H9 (cell line): ENCODE results near the gene PIP5K1C. TPM values are rescaled to one million over a fixed set of nuclear protein-coding genes. Genes with fewer than 3 reads are reported as not detected.

Experiments used
- DNase-seq: peaks from one replicate; pipeline ENCODE4 v3.0.0-alpha.2; 2017
- H2AFZ ChIP-seq: one replicate; pipeline ENCODE4 v1.6.1; 2013; ENCODE audit warnings: mild to moderate bottlenecking, low read length, control low read depth, moderate library complexity
- H2AK5ac ChIP-seq: 2 replicates; pipeline ENCODE4 v1.6.1; 2013; ENCODE audit warnings: low read length, control low read depth, mixed read lengths; ENCODE audit not compliant: insufficient read length
- H2BK120ac ChIP-seq: one replicate; pipeline ENCODE4 v1.6.1; 2013; ENCODE audit warnings: low read depth, mild to moderate bottlenecking, low read length, control low read depth, inconsistent platforms; ENCODE audit not compliant: poor library complexity, severe bottlenecking
- H2BK12ac ChIP-seq: 2 replicates; pipeline ENCODE4 v1.6.1; 2013; ENCODE audit warnings: low read length, control low read depth, mixed read lengths, low read depth; ENCODE audit not compliant: insufficient read length
- H2BK15ac ChIP-seq: 2 replicates; pipeline ENCODE4 v1.6.1; 2013; ENCODE audit warnings: low read depth, low read length, control low read depth
- H2BK20ac ChIP-seq: one replicate; pipeline ENCODE4 v1.6.1; 2013; ENCODE audit warnings: low read depth, mild to moderate bottlenecking, low read length, control low read depth, inconsistent platforms; ENCODE audit not compliant: poor library complexity, severe bottlenecking
- H2BK5ac ChIP-seq: 2 replicates; pipeline ENCODE4 v1.6.1; 2013; ENCODE audit warnings: low read length, control low read depth, mixed read lengths; ENCODE audit not compliant: insufficient read length
- H3K14ac ChIP-seq: 2 replicates; pipeline ENCODE4 v1.6.1; 2013; ENCODE audit warnings: low read length, control low read depth; ENCODE audit not compliant: insufficient read depth
- H3K18ac ChIP-seq: 2 replicates; pipeline ENCODE4 v1.6.1; 2013; ENCODE audit warnings: low read depth, mild to moderate bottlenecking, mixed read lengths, low read length, control low read depth; ENCODE audit not compliant: insufficient read length
- H3K23ac ChIP-seq: 2 replicates; pipeline ENCODE4 v1.6.1; 2013; ENCODE audit warnings: low read length, control low read depth, mixed read lengths, low read depth; ENCODE audit not compliant: insufficient read length
- H3K23me2 ChIP-seq: 2 replicates; pipeline ENCODE4 v1.6.1; 2013; ENCODE audit warnings: low read depth, mild to moderate bottlenecking, mixed read lengths, low read length, control low read depth; ENCODE audit not compliant: insufficient read length, poor library complexity, severe bottlenecking
- H3K27ac ChIP-seq: 2 replicates; pipeline ENCODE4 v1.5.1; 2013; ENCODE audit warnings: low read length, control low read depth, mixed read lengths, low read depth; ENCODE audit not compliant: insufficient read length
- H3K27me3 ChIP-seq: 2 replicates; pipeline ENCODE4 v1.6.1; 2013; ENCODE audit warnings: low read length, control low read depth, inconsistent platforms; ENCODE audit not compliant: insufficient read depth
- H3K4ac ChIP-seq: 2 replicates; pipeline ENCODE4 v1.6.1; 2013; ENCODE audit warnings: low read depth, mild to moderate bottlenecking, control low read depth, inconsistent platforms, low read length, moderate library complexity
- H3K4me1 ChIP-seq: 2 replicates; pipeline ENCODE4 v1.6.1; 2013; ENCODE audit warnings: low read length, control low read depth, inconsistent platforms; ENCODE audit not compliant: insufficient read depth
- H3K4me2 ChIP-seq: 2 replicates; pipeline ENCODE4 v1.6.1; 2013; ENCODE audit warnings: low read length, control low read depth, mixed read lengths; ENCODE audit not compliant: insufficient read length, insufficient read depth
- H3K56ac ChIP-seq: 2 replicates; pipeline ENCODE4 v1.6.1; 2013; ENCODE audit warnings: low read depth, mild to moderate bottlenecking, mixed read lengths, low read length, control low read depth; ENCODE audit not compliant: insufficient read length
- H3K79me1 ChIP-seq: 2 replicates; pipeline ENCODE4 v1.6.1; 2013; ENCODE audit warnings: low read depth, mild to moderate bottlenecking, moderate library complexity, low read length, control low read depth, inconsistent platforms; ENCODE audit not compliant: insufficient read depth, poor library complexity, severe bottlenecking
- H3K79me2 ChIP-seq: 2 replicates; pipeline ENCODE4 v1.6.1; 2013; ENCODE audit warnings: low read length, control low read depth, inconsistent platforms; ENCODE audit not compliant: insufficient read depth
- H3K9ac ChIP-seq: 2 replicates; pipeline ENCODE4 v1.6.1; 2013; ENCODE audit warnings: low read length, control low read depth, mixed read lengths; ENCODE audit not compliant: insufficient read length; ENCODE audit errors: extremely low read depth
- H3K9me3 ChIP-seq: one replicate; pipeline ENCODE4 v1.6.1; 2013; ENCODE audit warnings: low read depth, low read length, inconsistent platforms; ENCODE audit not compliant: control insufficient read depth
- H3T11ph ChIP-seq: one replicate; pipeline ENCODE4 v1.6.1; 2013; ENCODE audit warnings: mild to moderate bottlenecking, low read length, control low read depth, inconsistent platforms
- H4K20me1 ChIP-seq: one replicate; pipeline ENCODE4 v1.6.1; 2013; ENCODE audit not compliant: control insufficient read depth, insufficient read length, insufficient read depth
- H4K5ac ChIP-seq: 2 replicates; pipeline ENCODE4 v1.6.1; 2013; ENCODE audit warnings: low read depth, mild to moderate bottlenecking, mixed read lengths, low read length, control low read depth; ENCODE audit not compliant: insufficient read length
- H4K8ac ChIP-seq: replicated peaks from 2 replicates; pipeline ENCODE4 v1.6.1; 2013; ENCODE audit warnings: low read length, control low read depth, mixed read lengths, low read depth; ENCODE audit not compliant: insufficient read length
- H4K91ac ChIP-seq: 2 replicates; pipeline ENCODE4 v1.6.1; 2013; ENCODE audit warnings: low read depth, mild to moderate bottlenecking, moderate library complexity, mixed read lengths, low read length, control low read depth; ENCODE audit not compliant: insufficient read length
- H3K27ac Mint-ChIP-seq, 3 experiments: 2 replicates in 2 of 3; 3 replicates in 1 of 3; pipeline ENCODE4 v1.8.0; 2020 to 2021; ENCODE audit warnings: mixed read lengths in 3 of 3, mild to moderate bottlenecking in 1 of 3, moderate library complexity in 1 of 3
- H3K27me3 Mint-ChIP-seq: 2 replicates; pipeline ENCODE4 v1.8.0; 2021; ENCODE audit warnings: low read depth, mild to moderate bottlenecking, moderate library complexity, mixed read lengths
- H3K36me3 Mint-ChIP-seq, 3 experiments: 2 replicates in 2 of 3; 3 replicates in 1 of 3; pipeline ENCODE4 v1.8.0; 2020 to 2021; ENCODE audit warnings: low read depth in 3 of 3, mixed read lengths in 3 of 3; ENCODE audit not compliant: insufficient read depth in 1 of 3
- H3K4me1 Mint-ChIP-seq, 2 experiments: 2 replicates each; pipeline ENCODE4 v1.8.0; 2020; ENCODE audit warnings: mixed read lengths in 2 of 2
- H3K4me3 Mint-ChIP-seq, 2 experiments: 2 replicates in 1 of 2; 3 replicates in 1 of 2; pipeline ENCODE4 v1.8.0; 2020 to 2021; ENCODE audit warnings: mild to moderate bottlenecking in 2 of 2, mixed read lengths in 2 of 2, moderate library complexity in 1 of 2
- H3K9me3 Mint-ChIP-seq, 2 experiments: 2 replicates in 1 of 2; 3 replicates in 1 of 2; pipeline ENCODE4 v1.8.0; 2020; ENCODE audit warnings: mild to moderate bottlenecking in 2 of 2, mixed read lengths in 2 of 2, moderate library complexity in 1 of 2
- WGBS: extraction: QIAGEN DNeasy Blood & Tissue Kit; methylation state at CpG from one replicate; pipeline ENCODE4 v1.1.7; 2013; ENCODE audit warnings: missing lambda C conversion rate, low lambda C conversion rate, mixed read lengths; ENCODE audit not compliant: insufficient read length; ENCODE audit errors: extremely low coverage; 5-methylcytosine and 5-hydroxymethylcytosine counted together
- total RNA-seq: library from RNA; stranded (reverse); gene quantifications from 2 replicates; pipeline ENCODE4 v1.2.1, GENCODE V29; 2021
- TF ChIP-seq, protein P1 (sequence below): fragments of 200-600 bp; sonication (generic); conservative IDR thresholded peaks from 3 replicates; pipeline ENCODE4 v1.8.0; 2021; ENCODE audit warnings: antibody characterized with exemption, mild to moderate bottlenecking

The PIP5K1C gene
- total RNA-seq, 1 experiment from 2014 or later, result 41.7 TPM

- no peak overlapping the region for H2BK120ac ChIP-seq
Measured at GRCh38 chr19:3604227-3604986, 95.9 kb downstream of the PIP5K1C start.

More at GRCh38 chr19:3604227-3604986, 95.9 kb downstream of the PIP5K1C start:
- H3K9me3 Mint-ChIP-seq, result peaks cover 0 to 4% of the 10 kb centered on the region in 2 experiments; a peak in 1 of 5 replicates
- Histone ChIP-seq H4K20me1 (no peaks in the 10 kb centered on the region), H3K9ac (no peak overlapping the region), H3K79me2 (no peaks in the 10 kb centered on the region), H3T11ph (no peak overlapping the region), H3K27ac (no peak overlapping the region), H3K9me3 (no peaks in the 10 kb centered on the region), H4K5ac (no peak overlapping the region), H3K14ac (no peak overlapping the region; the same call in 1 of the 2 replicates), H3K4me2 (no peak overlapping the region), H2BK20ac (no peak overlapping the region), H2BK5ac (no peak overlapping the region), H2AK5ac (no peak overlapping the region), H2BK12ac (no peak overlapping the region), H3K4me1 (no peaks in the 10 kb centered on the region; the same call in 1 of the 2 replicates), H2AFZ (no peak overlapping the region), H3K4ac (no peak overlapping the region), H3K18ac (no peak overlapping the region), H4K91ac (no peak overlapping the region), H2BK15ac (no peak overlapping the region), H3K27me3 (peaks cover 5% of the 10 kb centered on the region; the same call in 1 of the 2 replicates), H4K8ac (no peak overlapping the region), H3K23ac (no peak overlapping the region), H3K79me1 (no peaks in the 10 kb centered on the region), H3K56ac (no peak overlapping the region), H3K23me2 (peaks cover 2% of the 10 kb centered on the region)
- no peak for DNase-seq
- H3K27me3 Mint-ChIP-seq, result peaks cover 4% of the 10 kb centered on the region
- H3K27ac Mint-ChIP-seq, result no peak overlapping the region
- no CpG with 5 or more reads among the region's 27 CpGs for WGBS
- TF ChIP-seq, protein P1, sequence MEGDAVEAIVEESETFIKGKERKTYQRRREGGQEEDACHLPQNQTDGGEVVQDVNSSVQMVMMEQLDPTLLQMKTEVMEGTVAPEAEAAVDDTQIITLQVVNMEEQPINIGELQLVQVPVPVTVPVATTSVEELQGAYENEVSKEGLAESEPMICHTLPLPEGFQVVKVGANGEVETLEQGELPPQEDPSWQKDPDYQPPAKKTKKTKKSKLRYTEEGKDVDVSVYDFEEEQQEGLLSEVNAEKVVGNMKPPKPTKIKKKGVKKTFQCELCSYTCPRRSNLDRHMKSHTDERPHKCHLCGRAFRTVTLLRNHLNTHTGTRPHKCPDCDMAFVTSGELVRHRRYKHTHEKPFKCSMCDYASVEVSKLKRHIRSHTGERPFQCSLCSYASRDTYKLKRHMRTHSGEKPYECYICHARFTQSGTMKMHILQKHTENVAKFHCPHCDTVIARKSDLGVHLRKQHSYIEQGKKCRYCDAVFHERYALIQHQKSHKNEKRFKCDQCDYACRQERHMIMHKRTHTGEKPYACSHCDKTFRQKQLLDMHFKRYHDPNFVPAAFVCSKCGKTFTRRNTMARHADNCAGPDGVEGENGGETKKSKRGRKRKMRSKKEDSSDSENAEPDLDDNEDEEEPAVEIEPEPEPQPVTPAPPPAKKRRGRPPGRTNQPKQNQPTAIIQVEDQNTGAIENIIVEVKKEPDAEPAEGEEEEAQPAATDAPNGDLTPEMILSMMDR, result no peak
- no peaks in the 10 kb centered on the region for H3K36me3 Mint-ChIP-seq
- H3K4me1 Mint-ChIP-seq, result peaks cover 12% of the 10 kb centered on the region in 2 experiments
- no peak overlapping the region for H3K4me3 Mint-ChIP-seq
